Epidermal melanocyte (primary cell): Measurements from ENCODE around the gene PRM1.

Experiments used
- DNase-seq: peaks from one replicate; pipeline ENCODE4 v3.0.0; 2011; ENCODE audit warnings: low spot score; ENCODE audit not compliant: insufficient read length

The PRM1 gene, protein sequence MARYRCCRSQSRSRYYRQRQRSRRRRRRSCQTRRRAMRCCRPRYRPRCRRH

DNA sequence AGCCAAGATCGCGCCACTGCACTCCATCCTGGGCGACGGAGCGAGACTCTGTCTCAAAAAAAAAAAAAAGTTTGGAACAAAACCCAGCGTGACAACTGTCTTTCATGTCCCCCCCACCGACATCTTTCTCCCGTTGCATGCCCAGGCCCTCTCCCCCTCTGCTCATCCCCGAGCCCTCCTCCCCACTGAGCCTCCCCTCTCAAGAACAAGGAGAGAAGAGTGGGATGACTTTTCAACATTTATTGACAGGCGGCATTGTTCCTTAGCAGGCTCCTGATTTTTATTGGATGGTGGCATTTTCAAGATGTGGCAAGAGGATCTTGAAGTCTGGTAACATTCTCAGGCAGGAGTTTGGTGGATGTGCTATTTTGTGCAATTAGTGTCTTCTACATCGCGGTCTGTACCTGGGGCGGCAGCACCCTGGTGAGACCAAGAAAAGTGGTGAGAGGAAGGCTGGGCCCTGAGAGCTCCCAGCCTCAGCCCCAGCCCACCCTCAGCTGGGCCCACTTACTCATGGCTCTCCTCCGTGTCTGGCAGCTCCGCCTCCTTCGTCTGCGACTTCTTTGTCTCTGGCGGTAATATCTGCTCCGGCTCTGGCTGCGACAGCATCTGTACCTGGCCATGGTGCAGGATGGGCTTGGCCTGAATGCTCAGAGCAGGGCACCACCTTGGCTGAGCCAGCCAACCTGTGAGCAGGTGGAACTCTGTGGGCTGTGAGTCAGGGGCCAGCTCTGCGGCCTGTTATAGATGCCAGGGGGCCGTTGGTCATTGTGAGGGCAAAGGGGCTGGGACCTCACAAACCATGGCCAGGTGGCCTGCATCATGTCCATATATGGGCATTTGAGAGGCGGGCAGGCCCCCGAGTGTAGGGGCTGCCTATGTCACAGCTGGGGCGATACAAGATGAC, at the start of gene PRM1:
TSS of gene PRM1 (minus strand) at position 715 of the 907 bp plus-strand sequence. CDS start at position 623, 92 bp downstream.
- DNase-seq, result no peak

DNA sequence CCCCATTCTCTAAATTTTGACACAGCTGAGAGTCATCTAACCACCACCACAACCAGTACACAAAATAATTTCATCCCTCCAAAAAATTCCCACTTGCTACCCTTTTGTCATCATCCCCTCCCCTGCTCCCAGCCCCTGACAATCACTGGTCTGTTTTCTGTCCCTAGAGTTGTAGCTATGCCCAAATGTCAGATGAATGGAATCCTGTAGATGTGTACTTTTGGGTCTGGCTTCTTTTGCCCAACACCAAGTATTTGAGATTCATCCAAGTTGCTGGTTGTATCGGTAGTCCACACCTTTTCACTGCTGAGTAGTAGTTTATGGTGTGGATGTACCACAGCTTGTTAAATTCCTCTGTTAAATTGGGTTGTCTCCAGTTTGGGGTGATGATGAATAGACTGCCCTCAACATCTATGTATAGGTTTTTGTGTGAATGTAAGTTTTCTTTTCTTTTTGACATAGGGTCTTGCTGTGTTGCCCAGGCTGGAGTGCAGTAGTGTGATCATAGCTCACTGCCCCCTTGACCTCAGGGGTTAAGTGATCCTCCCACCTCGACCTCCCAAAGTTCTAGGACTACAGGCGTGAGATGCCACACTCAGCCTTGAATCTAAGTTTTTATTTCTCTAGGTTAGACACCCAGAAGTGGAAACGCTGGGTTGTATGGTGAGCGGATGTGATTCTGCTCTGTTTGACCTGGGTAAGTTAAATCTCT, 49.6 kb upstream of the PRM1 start:
- DNase-seq, result no peak

DNA sequence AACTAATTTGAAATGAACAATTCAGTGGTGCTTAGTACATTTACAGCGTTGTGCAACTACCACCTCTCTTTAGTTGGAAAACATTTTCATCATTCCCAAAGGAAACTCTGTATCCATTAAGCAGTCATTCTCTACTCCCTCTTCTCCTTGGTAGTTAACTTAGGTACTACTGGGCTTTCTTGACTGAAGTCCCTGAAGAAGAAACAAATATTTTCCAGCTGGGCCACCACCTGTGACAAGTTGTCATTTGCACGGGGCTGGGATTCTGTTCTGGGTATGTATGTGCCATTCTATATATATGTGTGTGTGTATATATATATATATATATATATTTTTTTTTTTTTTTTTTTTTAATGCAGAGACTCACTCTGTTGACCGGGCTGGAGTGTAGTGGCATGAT, 48.8 kb upstream of the PRM1 start:
- DNase-seq, result no peak

DNA sequence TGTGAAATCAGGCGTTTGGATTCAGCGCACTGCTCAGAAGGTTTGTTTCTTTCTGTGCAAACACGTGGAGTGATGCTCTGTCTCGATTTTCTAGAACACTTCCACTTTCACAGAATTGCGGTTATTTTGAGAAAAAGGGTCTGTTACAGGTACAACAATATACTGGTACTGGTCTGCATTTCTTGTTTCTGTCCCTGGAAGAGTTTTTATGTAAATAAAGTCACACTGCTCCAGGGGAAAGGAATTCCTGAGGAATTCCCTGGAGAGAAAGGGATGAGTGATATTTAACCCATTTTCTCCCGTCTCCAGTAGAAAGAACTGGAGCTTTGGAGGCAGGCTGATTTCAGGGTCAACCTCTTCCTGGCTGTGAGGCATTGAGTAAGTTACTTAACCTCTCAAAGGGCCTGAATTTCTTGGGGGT, 48.0 kb upstream of the PRM1 start:
- no peak for DNase-seq

DNA sequence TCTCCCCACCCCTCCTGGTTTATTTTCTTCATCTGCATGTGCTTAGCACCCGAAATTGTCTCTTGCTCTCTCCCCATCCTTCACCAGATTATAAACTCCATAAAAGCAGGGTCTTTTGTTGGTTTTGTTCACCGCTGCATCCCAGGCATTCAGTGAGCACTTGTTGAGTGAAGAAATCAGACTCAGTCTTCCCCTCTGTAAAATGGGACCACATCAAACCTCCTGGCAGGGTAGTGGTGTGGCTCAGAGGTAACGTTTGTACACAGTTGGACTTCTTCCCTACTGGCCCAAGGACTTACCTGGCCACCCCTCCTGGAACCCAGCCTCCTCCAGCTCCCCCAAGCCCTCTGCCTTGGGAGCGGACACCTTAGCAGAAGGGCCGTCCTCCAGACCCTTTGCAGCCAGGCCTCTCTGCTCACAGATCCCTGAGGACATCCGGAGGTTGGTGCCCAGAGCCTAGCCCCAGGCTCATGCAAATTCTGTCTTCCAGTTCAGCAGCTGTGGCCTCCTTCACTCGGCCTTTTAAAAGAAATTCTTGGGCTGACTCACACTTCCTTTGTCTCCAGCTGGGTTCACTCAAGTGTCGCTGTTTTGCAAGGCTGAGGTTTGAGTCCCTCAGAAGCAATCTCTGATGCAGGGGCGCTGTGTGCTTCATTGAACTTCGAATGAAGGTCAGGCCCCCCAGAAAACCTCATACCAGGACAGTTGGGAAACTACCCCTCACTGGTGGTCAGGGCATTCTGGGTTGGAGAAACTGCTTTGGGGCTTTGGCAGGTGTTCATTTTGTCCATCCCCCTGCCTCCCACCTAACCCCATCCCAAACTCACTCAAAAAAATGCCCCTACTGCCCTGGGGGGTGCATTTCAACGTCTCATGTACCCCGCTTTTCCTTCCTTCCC, 47.3 kb upstream of the PRM1 start:
- peak; percentile 93 for DNase-seq

DNA sequence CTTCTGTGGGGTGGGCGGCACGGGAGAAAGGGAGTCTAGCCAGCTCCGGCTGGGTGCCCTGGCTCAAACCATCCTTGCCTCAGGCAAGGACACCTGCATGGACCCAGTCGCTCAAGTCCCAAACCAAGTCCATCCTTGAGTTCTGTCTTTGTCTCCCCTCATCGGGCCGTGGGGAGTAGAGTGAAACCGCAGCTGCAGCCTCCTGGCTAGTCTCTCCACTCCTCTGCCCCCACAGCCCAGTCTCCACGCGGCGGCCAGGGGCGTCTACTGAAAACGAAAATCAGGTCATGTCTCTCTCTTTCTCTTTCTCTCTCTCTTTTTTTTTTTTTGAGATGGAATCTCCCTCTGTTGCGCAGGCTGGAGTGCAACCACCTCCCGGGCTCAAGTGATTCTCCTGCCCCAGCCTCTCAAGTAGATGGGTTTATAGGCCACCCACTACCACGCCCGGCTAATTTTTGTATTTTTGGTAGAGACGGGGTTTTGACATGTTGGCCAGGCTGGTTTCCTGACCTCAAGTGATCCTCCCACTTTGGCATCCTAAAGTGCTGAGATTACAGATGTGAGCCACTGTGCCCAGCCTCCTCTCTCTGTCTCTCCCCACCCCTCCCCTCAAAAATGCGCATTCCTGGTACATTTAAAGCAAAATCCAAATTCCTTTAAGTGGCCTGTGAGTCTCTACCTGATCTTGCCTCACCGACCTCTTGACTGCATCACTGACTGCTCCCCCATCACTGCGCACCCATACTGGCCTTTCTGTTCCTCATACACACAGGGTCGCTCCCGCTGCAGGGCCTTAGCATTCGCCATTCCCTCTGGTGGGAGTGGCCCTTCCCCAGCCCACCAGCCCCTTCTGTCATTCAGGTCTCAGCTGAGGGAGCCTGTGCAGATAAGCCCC, 46.4 kb upstream of the PRM1 start:
- no peak for DNase-seq

DNA sequence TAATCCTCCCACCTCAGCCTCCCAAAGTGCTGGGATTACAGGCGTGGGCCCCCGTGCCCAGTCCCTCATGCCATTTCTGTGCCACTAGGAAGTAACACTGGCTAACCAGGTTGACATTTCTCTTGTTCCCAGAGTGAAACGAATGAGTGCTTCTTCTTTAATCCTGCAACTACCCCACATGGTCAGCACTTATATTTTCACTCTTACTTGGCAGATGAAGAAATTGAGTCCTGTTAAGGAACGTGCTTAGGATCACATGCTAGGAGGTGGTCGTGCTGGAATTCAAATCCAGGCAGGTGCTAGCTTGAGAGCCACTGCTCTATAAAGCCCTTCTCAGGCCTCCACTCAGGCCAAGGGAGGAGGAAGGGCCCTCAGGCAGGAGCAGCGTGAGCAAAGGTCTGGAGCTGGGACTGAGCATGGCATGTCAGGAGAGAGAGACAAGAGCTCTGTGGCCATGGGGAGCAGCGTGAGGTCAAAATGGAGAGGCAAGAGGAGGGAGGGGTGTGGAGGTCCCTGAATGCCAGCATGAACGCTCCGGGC, 45.7 kb upstream of the PRM1 start:
- no peak for DNase-seq

DNA sequence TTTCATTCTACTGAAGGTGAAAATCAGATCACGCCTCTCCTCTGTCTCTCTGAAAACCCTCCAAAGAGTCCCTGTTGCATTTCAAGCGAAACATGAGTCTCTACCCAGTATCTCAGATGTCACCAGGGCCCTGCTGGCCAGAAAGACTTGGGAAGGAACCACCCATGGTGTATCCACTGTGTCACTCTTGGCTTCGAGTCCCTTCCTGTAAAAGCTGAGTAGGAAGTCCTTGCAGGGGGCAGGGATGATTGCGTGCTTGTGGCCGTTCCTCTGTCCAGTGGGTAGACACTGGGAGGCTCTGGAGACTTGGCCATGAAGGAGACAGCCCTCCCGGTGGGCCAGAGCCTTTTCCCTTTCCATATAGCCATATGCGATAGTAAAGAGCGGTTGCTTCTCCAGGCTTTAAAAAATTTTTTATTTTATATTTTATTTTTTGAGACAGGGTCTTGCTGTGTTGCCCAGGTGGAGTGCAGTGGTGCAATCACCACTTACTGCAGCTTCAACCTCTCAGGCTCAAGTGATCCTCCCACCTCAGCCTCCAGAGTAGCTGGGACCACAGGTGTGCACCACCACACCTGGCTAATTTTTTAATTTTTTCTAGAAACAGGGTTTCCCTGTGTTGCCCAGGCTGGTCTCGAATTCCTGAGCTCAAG, 45.1 kb upstream of the PRM1 start:
- DNase-seq, result no peak

DNA sequence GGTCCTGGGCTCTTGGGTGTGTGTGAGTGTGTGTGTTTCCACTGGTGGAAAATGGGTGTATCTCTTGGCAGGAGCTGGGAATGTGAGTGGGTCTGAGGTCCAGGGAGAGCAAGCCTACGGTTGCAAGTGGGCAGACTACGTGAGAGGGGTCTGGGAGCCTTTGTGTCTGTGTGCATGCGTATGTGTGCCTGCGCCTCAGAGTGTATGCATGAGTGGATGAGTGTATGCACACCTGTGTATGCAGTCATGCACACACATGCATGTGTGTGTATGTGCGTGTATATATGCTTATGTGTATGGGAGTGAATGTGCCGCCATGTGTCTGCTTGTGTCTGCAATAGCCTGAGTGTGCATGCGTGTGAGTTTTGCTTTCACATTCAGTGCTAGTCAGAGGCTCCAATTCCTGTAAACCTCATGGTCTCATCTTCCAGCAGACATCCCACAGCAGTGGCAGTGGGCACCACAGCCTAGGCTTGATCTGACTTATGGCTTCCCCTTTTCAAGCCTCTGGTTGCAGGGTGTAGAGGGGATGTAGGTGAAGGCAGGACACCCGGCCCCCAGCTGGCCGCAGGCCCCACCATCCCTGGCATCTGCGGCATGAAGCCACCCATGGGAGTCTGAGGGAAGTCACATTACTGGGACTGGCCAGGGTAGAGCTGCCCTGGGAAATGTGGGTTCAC, 44.4 kb upstream of the PRM1 start:
- no peak for DNase-seq

DNA sequence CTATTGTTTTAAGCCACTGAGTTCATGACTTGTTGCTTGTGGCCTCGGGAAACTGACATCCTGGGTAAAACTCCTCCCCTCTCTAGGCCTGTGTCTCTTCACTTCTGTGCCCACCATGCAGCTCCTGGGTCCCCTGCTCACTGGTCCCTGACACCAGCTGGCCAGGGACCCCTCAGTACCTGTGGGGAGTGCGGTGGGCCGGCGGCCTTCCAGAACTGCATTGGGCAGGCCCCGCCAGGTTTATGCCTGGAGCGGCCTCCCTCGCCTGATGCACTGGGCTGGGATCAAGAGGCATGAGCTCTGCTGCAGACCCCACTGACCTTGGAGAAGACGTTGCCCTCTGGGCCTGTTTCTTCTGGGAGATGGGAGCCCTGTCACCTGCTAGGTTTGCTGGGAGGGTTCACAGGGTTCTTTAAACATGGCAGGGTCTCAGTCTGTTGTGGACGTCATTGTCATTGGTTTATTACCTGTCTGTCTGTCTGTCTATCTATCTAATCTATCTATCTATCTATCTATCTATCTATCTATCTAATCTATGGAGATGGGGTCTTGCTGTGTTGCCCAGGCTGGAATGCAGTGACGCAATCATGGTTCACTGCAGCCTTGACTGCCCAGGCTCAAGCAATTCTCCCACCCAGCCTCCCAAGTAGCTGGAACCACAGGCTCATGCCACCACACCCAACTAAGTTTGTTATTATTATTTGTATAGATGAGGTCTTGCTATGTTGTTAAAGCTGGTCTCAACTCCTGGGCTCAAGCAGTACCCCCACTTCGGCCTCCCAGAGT, 42.6 kb upstream of the PRM1 start:
- DNase-seq, result no peak

DNA sequence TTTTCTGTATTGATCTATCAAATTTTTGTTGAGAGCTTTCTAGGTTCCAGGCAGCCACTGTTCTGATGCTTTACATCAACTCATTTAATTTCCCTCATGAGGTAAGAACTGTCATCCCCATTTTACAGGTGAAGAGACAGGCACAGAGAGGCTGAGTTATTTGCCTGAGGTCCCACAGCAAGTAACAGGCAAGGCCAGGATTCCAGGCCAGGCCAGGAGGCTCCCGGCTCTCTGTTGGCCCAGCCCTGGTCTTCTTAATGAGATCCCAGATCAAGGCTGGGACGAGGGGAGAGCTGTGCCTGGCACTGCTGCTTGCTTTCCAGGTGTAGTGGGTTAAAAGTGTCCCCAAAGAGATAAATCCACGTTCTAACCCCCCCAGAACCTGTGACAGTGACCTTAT, 41.7 kb upstream of the PRM1 start:
- DNase-seq, result no peak

DNA sequence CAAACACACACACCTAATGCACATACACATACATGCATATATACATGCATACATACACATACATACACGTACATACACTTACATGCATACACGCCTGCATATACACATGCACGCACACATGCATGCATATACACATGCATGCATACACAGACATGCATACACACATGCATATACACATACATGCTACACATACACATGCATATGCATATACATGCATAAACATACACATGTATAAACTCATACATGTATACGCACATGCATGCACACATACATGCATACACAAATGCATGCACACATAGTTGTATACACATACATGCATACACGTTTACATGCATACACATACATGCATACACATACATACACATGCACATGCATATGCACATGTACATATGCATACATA, 40.5 kb upstream of the PRM1 start:
- DNase-seq, result no peak

DNA sequence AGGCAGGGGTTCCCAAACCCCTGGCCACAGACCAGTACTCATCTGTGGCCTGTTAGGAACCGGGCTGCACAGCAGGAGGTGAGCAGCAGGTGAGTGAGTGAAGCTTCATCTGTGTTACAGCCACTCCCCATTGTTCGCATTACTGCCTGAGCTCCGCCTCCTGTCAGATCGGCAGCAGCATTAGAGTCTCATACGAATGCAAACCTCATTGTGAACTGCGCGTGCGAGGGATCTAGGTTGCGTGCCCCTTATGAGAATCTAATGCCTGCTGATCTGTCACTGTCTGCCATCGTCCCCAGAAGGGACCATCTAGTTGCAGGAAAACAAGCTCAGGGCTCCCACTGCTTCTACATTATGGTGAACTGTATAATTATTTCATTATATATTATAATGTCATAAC, 39.0 kb upstream of the PRM1 start:
- no peak for DNase-seq

DNA sequence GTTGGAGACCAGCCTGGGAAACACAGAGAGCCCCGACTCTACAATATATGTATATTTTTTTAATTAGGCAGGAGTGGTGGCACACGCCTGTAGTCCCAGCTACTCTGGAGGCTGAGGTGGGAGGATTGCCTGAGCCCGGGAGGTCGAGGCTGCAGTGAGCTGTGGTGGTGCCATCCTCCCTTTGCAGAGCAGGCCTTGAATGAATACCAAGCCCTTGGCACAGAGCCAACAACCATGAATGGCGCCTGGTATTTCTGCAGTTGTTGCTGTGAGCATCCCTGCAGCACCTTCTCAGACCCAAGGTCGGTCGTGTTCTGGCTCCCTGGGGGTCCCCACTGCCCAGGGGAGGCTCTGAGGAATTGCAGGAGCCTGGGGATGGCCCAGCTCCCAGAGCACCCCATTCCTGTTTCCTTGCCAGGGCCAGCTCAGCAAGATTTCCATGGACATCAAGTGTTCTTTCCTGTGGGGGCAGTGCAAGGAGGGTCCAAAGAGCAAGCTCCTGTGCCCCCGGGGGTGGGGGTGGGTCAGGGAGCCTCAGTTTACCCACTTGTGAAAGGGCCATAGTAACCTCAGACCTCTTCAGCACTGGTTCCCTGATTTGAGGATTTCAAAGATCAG, 38.5 kb upstream of the PRM1 start:
- no peak for DNase-seq

DNA sequence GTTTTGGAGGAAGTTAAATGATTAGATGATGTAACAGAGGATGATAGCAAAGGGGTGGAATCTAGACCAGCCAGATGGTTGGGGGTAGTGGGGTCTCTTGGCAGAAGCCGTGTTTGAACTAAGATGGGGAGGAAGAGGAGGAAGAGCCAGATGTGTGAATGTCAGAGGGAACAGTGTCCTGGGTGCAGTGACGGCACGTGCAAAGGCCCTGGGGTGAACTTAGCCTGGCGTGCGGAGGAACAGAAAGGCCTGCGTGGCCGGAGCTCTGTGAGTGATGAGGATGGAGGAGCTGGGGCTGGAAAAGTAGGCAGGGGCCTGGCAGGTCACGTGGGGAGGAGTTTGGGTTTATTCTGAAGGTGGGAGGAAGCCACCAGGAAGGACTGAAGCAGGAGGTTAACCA, 37.7 kb upstream of the PRM1 start:
- no peak for DNase-seq

DNA sequence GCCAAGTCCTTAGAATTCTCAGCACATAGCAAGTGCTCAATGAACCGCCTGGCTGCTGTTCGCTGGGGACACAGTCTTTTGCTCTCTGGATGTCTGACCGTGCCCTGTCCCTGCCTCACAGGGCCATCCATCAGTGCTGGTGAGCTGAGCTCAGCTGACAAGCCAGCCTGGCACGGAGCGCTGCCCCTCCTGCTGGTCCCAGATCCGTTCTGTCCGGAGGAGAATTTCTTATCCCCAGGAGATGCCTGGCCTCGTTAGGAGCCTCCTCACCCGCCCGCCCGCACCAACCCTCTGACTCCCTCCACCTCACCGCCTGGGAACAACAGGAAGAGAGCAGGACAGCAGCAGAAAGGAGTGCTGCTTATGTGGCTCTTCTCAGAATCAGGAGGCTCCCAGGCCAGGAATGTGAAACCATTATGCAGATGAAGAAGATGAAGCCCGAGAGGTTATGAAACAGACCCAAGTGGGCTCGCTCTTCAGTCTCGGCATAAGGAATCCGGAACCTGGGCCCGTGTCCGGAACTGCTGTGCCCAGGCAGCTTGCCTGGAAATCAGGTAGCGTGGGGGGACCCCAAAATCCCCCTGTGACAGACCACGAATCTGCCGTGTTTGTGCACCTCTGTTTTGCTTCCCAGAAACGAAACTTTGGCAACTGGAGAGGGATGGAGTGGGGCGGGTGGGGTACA, 35.3 kb upstream of the PRM1 start:
- no peak for DNase-seq

DNA sequence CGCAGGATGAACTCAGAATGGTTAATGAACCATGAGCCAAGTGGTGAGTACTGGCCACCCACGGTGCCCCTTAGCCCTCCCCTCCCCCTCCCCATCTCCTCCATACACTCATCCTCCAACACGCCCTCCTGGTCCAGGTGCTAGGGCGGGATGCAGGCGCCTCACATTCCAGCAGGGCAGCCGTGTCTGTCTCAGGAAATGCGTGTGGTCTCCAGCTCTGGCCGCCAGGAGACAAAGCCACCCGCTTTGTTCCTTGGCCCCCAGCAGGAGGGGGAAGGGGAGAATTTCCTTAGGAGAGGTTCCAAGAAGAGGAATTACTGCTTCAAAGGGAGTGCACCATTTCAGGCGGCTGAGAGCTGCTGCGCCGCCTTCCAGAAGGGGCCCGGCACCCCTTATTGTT, 34.4 kb upstream of the PRM1 start:
- DNase-seq, result no peak
